Mesenchymal stem cell (in vitro differentiated cells and primary cell): ENCODE results near the gene HIVEP2.

Source experiments
- DNase-seq: peaks from one replicate; pipeline ENCODE4 v3.0.0-alpha.2; 2013
- H2AFZ ChIP-seq: one replicate; pipeline ENCODE4 v1.6.1; 2013; ENCODE audit warnings: low read depth, mild to moderate bottlenecking, control low read depth, inconsistent platforms, low read length, moderate library complexity
- H2AK5ac ChIP-seq: 2 replicates; pipeline ENCODE4 v1.6.1; 2013; ENCODE audit warnings: low read length, moderate library complexity, mild to moderate bottlenecking, inconsistent platforms; ENCODE audit not compliant: severe bottlenecking
- H2BK120ac ChIP-seq: one replicate; pipeline ENCODE4 v1.6.1; 2013; ENCODE audit warnings: low read depth, mild to moderate bottlenecking, inconsistent platforms, low read length, moderate library complexity
- H2BK12ac ChIP-seq, 2 experiments: one replicate each; pipeline ENCODE4 v1.6.1; 2013; ENCODE audit warnings: inconsistent platforms in 2 of 2, low read length in 2 of 2, mild to moderate bottlenecking in 2 of 2, moderate library complexity in 2 of 2, control low read depth in 1 of 2
- H2BK15ac ChIP-seq: one replicate; pipeline ENCODE4 v1.6.1; 2013; ENCODE audit warnings: mild to moderate bottlenecking, low read depth, inconsistent platforms; ENCODE audit not compliant: poor library complexity, severe bottlenecking
- H2BK5ac ChIP-seq: 2 replicates; pipeline ENCODE4 v1.6.1; 2013; ENCODE audit warnings: low read depth, mild to moderate bottlenecking, low read length, control low read depth, inconsistent platforms; ENCODE audit not compliant: poor library complexity, severe bottlenecking
- H3K14ac ChIP-seq, 2 experiments: one replicate each; pipeline ENCODE4 v1.6.1; 2013; ENCODE audit warnings: inconsistent platforms in 2 of 2, low read length in 2 of 2, control low read depth in 1 of 2, mild to moderate bottlenecking in 1 of 2, moderate library complexity in 1 of 2
- H3K18ac ChIP-seq, 2 experiments: one replicate each; pipeline ENCODE4 v1.6.1; 2013; ENCODE audit warnings: inconsistent platforms in 2 of 2, low read length in 2 of 2, control low read depth in 1 of 2, low read depth in 1 of 2, mild to moderate bottlenecking in 1 of 2
- H3K23ac ChIP-seq, 2 experiments: one replicate each; pipeline ENCODE4 v1.6.1; 2013; ENCODE audit warnings: inconsistent platforms in 2 of 2, low read length in 2 of 2, mild to moderate bottlenecking in 2 of 2, moderate library complexity in 2 of 2, control low read depth in 1 of 2
- H3K27ac ChIP-seq: 2 replicates; pipeline ENCODE4 v1.5.1; 2013; ENCODE audit warnings: mild to moderate bottlenecking, moderate library complexity, low read length, control low read depth, inconsistent platforms; ENCODE audit not compliant: poor library complexity, severe bottlenecking
- H3K27me3 ChIP-seq, 2 experiments: 2 replicates each; pipeline versions ENCODE4 v1.6.1 to v1.7.0; 2013; ENCODE audit warnings: low read length in 2 of 2, mild to moderate bottlenecking in 2 of 2, moderate library complexity in 2 of 2, control low read depth in 1 of 2, inconsistent platforms in 1 of 2; ENCODE audit not compliant: control insufficient read depth in 1 of 2, insufficient read depth in 1 of 2
- H3K36me3 ChIP-seq, 2 experiments: 2 replicates each; pipeline versions ENCODE4 v1.6.1 to v1.7.0; 2013; ENCODE audit warnings: low read length in 2 of 2, control low read depth in 1 of 2, inconsistent platforms in 1 of 2, low read depth in 1 of 2, mild to moderate bottlenecking in 1 of 2; ENCODE audit not compliant: insufficient read depth in 2 of 2, control insufficient read depth in 1 of 2
- H3K4ac ChIP-seq, 2 experiments: one replicate each; pipeline ENCODE4 v1.6.1; 2013; ENCODE audit warnings: inconsistent platforms in 2 of 2, low read length in 2 of 2, mild to moderate bottlenecking in 2 of 2, moderate library complexity in 2 of 2, control low read depth in 1 of 2, low read depth in 1 of 2
- H3K4me1 ChIP-seq: 2 replicates; pipeline ENCODE4 v1.6.1; 2013; ENCODE audit warnings: low read depth, low read length, control low read depth; ENCODE audit not compliant: control insufficient read depth, insufficient read depth
- H3K4me2 ChIP-seq: 2 replicates; pipeline ENCODE4 v1.6.1; 2013; ENCODE audit warnings: low read length, mild to moderate bottlenecking, inconsistent platforms; ENCODE audit not compliant: poor library complexity, severe bottlenecking
- H3K4me3 ChIP-seq, 2 experiments: 2 replicates each; pipeline versions ENCODE4 v1.5.1 to v1.7.0; 2013; ENCODE audit warnings: low read length in 2 of 2, mild to moderate bottlenecking in 2 of 2, control low read depth in 1 of 2, low read depth in 1 of 2; ENCODE audit not compliant: insufficient read depth in 1 of 2
- H3K79me1 ChIP-seq: replicated peaks from 2 replicates; pipeline ENCODE4 v1.6.1; 2013; ENCODE audit warnings: mild to moderate bottlenecking, control low read depth, low read length, inconsistent platforms; ENCODE audit not compliant: poor library complexity, severe bottlenecking
- H3K9ac ChIP-seq: 2 replicates; pipeline ENCODE4 v1.7.0; 2013; ENCODE audit warnings: mild to moderate bottlenecking, low read length, moderate library complexity
- H3K9me3 ChIP-seq: 2 replicates; pipeline ENCODE4 v1.7.0; 2013; ENCODE audit warnings: mild to moderate bottlenecking, low read length; ENCODE audit not compliant: control insufficient read depth
- H4K8ac ChIP-seq: one replicate; pipeline ENCODE4 v1.6.1; 2013; ENCODE audit warnings: inconsistent platforms, mild to moderate bottlenecking, low read length, moderate library complexity
- H4K91ac ChIP-seq: one replicate; pipeline ENCODE4 v1.6.1; 2013; ENCODE audit warnings: mild to moderate bottlenecking, low read length, inconsistent platforms
- WGBS: methylation state at CpG from one replicate; pipeline ENCODE4 v1.1.7; 2013; ENCODE audit warnings: mixed read lengths; 5-methylcytosine and 5-hydroxymethylcytosine counted together

The HIVEP2 gene

GRCh38 chr6:142856624-142857232, 88.2 kb downstream of the HIVEP2 start:
- H2AFZ ChIP-seq: no peak overlapping the region
- no peak for DNase-seq
- H3K36me3 ChIP-seq: no peaks in the 10 kb centered on the region
- no peak overlapping the region for H4K8ac ChIP-seq
- peaks cover 16% of the 10 kb centered on the region for H3K79me1 ChIP-seq
- no peak overlapping the region for H4K91ac ChIP-seq
- H3K23ac ChIP-seq: no peak overlapping the region
- 75% methylated on average over 4 of the region's 6 CpGs for WGBS
- H3K18ac ChIP-seq: no peak overlapping the region
- no peak overlapping the region for H3K4ac ChIP-seq
- H3K14ac ChIP-seq: no peak overlapping the region
- no peak overlapping the region for H3K27ac ChIP-seq
- H2BK12ac ChIP-seq: no peak overlapping the region
- no peak overlapping the region for H2BK5ac ChIP-seq
- no peak overlapping the region for H2BK120ac ChIP-seq
- no peak overlapping the region for H3K4me2 ChIP-seq
- H2BK15ac ChIP-seq: no peak overlapping the region
- no peak overlapping the region for H3K9ac ChIP-seq
- peaks cover 2% of the 10 kb centered on the region for H3K4me1 ChIP-seq
- H3K4me3 ChIP-seq: no peak overlapping the region
- no peak overlapping the region for H2AK5ac ChIP-seq
- no peaks in the 10 kb centered on the region for H3K27me3 ChIP-seq
- no peaks in the 10 kb centered on the region for H3K9me3 ChIP-seq

- Histone ChIP-seq H2BK15ac (no peak overlapping the region), H2BK5ac (no peak overlapping the region), H2BK12ac (no peak overlapping the region), H3K4me3 (no peak overlapping the region), H4K91ac (no peak overlapping the region), H3K9me3 (no peaks in the 10 kb centered on the region), H3K36me3 (no peaks in the 10 kb centered on the region), H3K79me1 (peaks cover 16% of the 10 kb centered on the region), H3K23ac (no peak overlapping the region), H3K27me3 (no peaks in the 10 kb centered on the region), H3K9ac (no peak overlapping the region), H3K4me1 (peaks cover 2% of the 10 kb centered on the region), H3K4ac (no peak overlapping the region), H3K14ac (no peak overlapping the region), H2BK120ac (no peak overlapping the region), H3K18ac (no peak overlapping the region), H4K8ac (no peak overlapping the region), H3K27ac (no peak overlapping the region), H2AK5ac (no peak overlapping the region), H3K4me2 (no peak overlapping the region), H2AFZ (no peak overlapping the region)
- WGBS: 100% methylated on average over 2 of the region's 5 CpGs
- no peak for DNase-seq
Observed at GRCh38 chr6:142855893-142856623, 88.9 kb downstream of the HIVEP2 start.

- Histone ChIP-seq H2BK15ac (no peak overlapping the region), H2AK5ac (no peak overlapping the region), H2AFZ (no peak overlapping the region), H3K23ac (no peak overlapping the region), H3K18ac (peak overlapping the region in 1 of 2 experiments; percentile 18), H3K9me3 (no peaks in the 10 kb centered on the region), H3K14ac (no peak overlapping the region), H2BK5ac (no peak overlapping the region), H3K79me1 (peaks cover 16% of the 10 kb centered on the region), H3K36me3 (no peaks in the 10 kb centered on the region), H4K8ac (no peak overlapping the region), H3K4ac (peak overlapping the region in 1 of 2 experiments; percentile 4), H4K91ac (no peak overlapping the region), H3K27me3 (no peaks in the 10 kb centered on the region), H3K4me1 (peaks cover 2% of the 10 kb centered on the region), H3K9ac (no peak overlapping the region), H2BK12ac (peak overlapping the region in 1 of 2 experiments; percentile 87), H3K4me2 (no peak overlapping the region), H3K27ac (no peak overlapping the region), H2BK120ac (no peak overlapping the region), H3K4me3 (no peak overlapping the region)
- peak; percentile 68 for DNase-seq
- 90% methylated on average over 10 of the region's 12 CpGs for WGBS
Observed at GRCh38 chr6:142854589-142855488, 90.1 kb downstream of the HIVEP2 start.
